ENCODE results near the gene PSMB7. TPM values are rescaled to one million over a fixed set of nuclear protein-coding genes. Genes with fewer than 3 reads are reported as not detected.

PSMB7 gene
- total and polyA plus RNA-seq, 2 of the 8 experiments (the other 6 are each of a cell fraction or from before 2014, with no cell fraction given), result 222 to 357 TPM

DNA sequence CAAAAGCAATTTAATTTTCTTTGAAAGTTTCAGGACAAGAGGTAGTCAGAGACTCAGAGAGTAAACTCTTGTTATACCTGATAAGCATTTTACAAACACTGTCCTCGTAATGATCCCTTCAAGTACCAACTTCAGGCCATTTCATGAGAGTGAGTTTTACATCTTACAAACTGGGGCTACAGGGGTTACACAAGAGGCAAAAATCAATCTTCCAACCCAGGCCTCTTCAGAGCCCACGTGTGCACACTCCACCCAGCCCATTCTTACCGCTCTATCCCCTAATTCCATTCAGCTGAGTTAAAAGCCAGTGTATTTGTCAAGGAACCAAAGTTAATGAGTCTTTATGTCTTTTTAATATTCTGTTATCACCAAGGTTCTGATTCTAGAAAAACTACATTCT is 46.5 kb downstream of the PSMB7 start:
- no peak overlapping the region for H3K4me3 ChIP-seq (ENCODE audit: extremely low read depth in 1 of 4, insufficient read depth in 2 of 4, low read depth in 3 of 4, low read length in 4 of 4)
- H4K5ac ChIP-seq (ENCODE audit: insufficient read length, low read depth, low read length), result no peak overlapping the region
- H3K18ac ChIP-seq (ENCODE audit: extremely low read depth, low read length), result no peak overlapping the region
- no peak overlapping the region for H4K91ac ChIP-seq (replicated peaks; ENCODE audit: insufficient read length, low read length)
- no peak overlapping the region for H2AFZ ChIP-seq (ENCODE audit: low read length)
- H3K23ac ChIP-seq (ENCODE audit: insufficient read length), result no peak overlapping the region
- H3K56ac ChIP-seq (replicated peaks; ENCODE audit: insufficient read length, low read depth, low read length), result no peak overlapping the region
- no peak for TF ChIP-seq RFX5 (IDR thresholded peaks at IDR 0.05; ENCODE audit: borderline replicate concordance, low read depth, low read length)
- no peak for TF ChIP-seq EGR1 (IDR thresholded peaks at IDR 0.05; ENCODE audit: borderline replicate concordance, low read depth, low read length)
- H3K27me3 ChIP-seq (replicated peaks in 1 of 4; ENCODE audit: control insufficient read depth in 3 of 4, extremely low read depth in 1 of 4, insufficient read depth in 3 of 4, low read length in 3 of 4), result no peaks in the 10 kb centered on the region
- H2BK12ac ChIP-seq (ENCODE audit: low read depth, low read length), result no peak overlapping the region
- no peak overlapping the region for H2BK20ac ChIP-seq (ENCODE audit: low read length)
- no peaks in the 10 kb centered on the region for H3K36me3 ChIP-seq (ENCODE audit: control insufficient read depth in 2 of 4, insufficient read depth in 4 of 4, low read length in 3 of 4)
- H3K9me3 ChIP-seq (ENCODE audit: insufficient read depth in 2 of 2, low read depth in 1 of 2, low read length in 1 of 2), result no peaks in the 10 kb centered on the region
- H2BK120ac ChIP-seq (replicated peaks; ENCODE audit: low read depth, low read length), result no peak overlapping the region
- POLR2A ChIA-PET (ENCODE audit: partially characterized antibody), result no interaction called here
- 87% methylated on average over 3 of the region's 3 CpGs; no CpG with 5 or more reads in 1 of the 2 experiments for WGBS, 2 experiments (ENCODE audit: extremely low coverage in 1 of 2, insufficient coverage in 1 of 2, insufficient read length in 1 of 2, insufficient replicate concordance in 2 of 2, low coverage in 1 of 2, low lambda C conversion rate in 2 of 2, missing lambda C conversion rate in 1 of 2)
- H4K20me1 ChIP-seq (replicated peaks in 1 of 2; ENCODE audit: control insufficient read depth in 1 of 2, insufficient read depth in 2 of 2, low read length in 2 of 2), result peaks cover 0 to 21% of the 10 kb centered on the region in 2 experiments
- no peak overlapping the region for H3K14ac ChIP-seq (ENCODE audit: insufficient read length)
- no peak for DNase-seq (ENCODE audit: low read depth in 1 of 2, low spot score in 2 of 2)
- no peak overlapping the region for H4K8ac ChIP-seq (ENCODE audit: extremely low read depth, insufficient read depth, low read length)
- no peak overlapping the region for H3K4ac ChIP-seq (replicated peaks; ENCODE audit: insufficient read length, low read depth, low read length)
- CTCF ChIA-PET (ENCODE audit: partially characterized antibody), result no interaction called here
- H3K23me2 ChIP-seq (ENCODE audit: low read depth, low read length), result no peaks in the 10 kb centered on the region
- H3K27ac ChIP-seq (ENCODE audit: low read depth, low read length), result no peak overlapping the region
- H2BK15ac ChIP-seq (ENCODE audit: low read length), result no peak overlapping the region
- H2BK5ac ChIP-seq (ENCODE audit: low read depth, low read length), result no peak overlapping the region
- no peak for FAIRE-seq
- H3K79me2 ChIP-seq (ENCODE audit: control insufficient read depth in 1 of 2, insufficient read depth in 2 of 2, low read length in 2 of 2), result peaks cover 3 to 74% of the 10 kb centered on the region in 2 experiments
- no peak overlapping the region for H3K4me2 ChIP-seq (ENCODE audit: insufficient read depth in 1 of 2, low read depth in 2 of 2, low read length in 2 of 2)
- H3K4me1 ChIP-seq (replicated peaks in 1 of 4; ENCODE audit: control insufficient read depth in 3 of 4, insufficient read depth in 4 of 4, low read length in 3 of 4), result peaks cover 0 to 4% (median 0%) of the 10 kb centered on the region in 4 experiments; a peak in 2 of 7 replicates
- no peak overlapping the region for H2AK5ac ChIP-seq (ENCODE audit: low read depth, low read length)
- H3K9ac ChIP-seq (replicated peaks in 1 of 4; ENCODE audit: extremely low read depth in 1 of 4, low read depth in 3 of 4, low read length in 3 of 4), result no peak overlapping the region
- H3K79me1 ChIP-seq (ENCODE audit: low read depth, low read length), result peaks cover 19% of the 10 kb centered on the region

Measured in H1 (cell line).